GM12878 (cell line): ENCODE results near the gene TRNT1. TPM values are rescaled to one million over a fixed set of nuclear protein-coding genes. Genes with fewer than 3 reads are reported as not detected.

ENCODE experiments used
- ASH2L ChIP-seq: fragments of 300-600, 200-600 bp; sonication (generic); IDR thresholded peaks from 2 replicates; pipeline ENCODE4 v1.6.1; 2017; ENCODE audit warnings: low read depth, mild to moderate bottlenecking, borderline replicate concordance
- EGR1 ChIP-seq, 2 experiments: IDR thresholded peaks; 1 replicate in 1 of 2; 2 replicates in 1 of 2; pipeline ENCODE4 v1.6.1; 2011 to 2012; ENCODE audit warnings: low read depth in 2 of 2, low read length in 2 of 2, borderline replicate concordance in 1 of 2, mild to moderate bottlenecking in 1 of 2, moderate library complexity in 1 of 2
- HDGF ChIP-seq: fragments of 450-650 bp; IDR thresholded peaks from 2 replicates; pipeline ENCODE4 v1.6.1; 2016; ENCODE audit warnings: antibody characterized with exemption
- IKZF2 ChIP-seq, 2 experiments: fragments of 450-650 bp; IDR thresholded peaks; 2 replicates each; pipeline ENCODE4 v1.6.1; 2017; ENCODE audit warnings: mild to moderate bottlenecking in 2 of 2, moderate library complexity in 2 of 2
- KLF5 ChIP-seq: fragments of 450-650 bp; IDR thresholded peaks from 2 replicates; pipeline ENCODE4 v1.6.1; 2014; ENCODE audit warnings: mild to moderate bottlenecking; ENCODE audit not compliant: partially characterized antibody
- LARP7 ChIP-seq: fragments of 450-650 bp; IDR thresholded peaks from 2 replicates; pipeline ENCODE4 v1.6.1; 2017; ENCODE audit warnings: mild to moderate bottlenecking
- NFXL1 ChIP-seq: fragments of 450-650 bp; IDR thresholded peaks from 2 replicates; pipeline ENCODE4 v1.6.1; 2017; ENCODE audit warnings: antibody characterized with exemption, mild to moderate bottlenecking, borderline replicate concordance
- NR2C2 ChIP-seq: IDR thresholded peaks from 2 replicates; pipeline ENCODE4 v1.6.1; 2011; ENCODE audit warnings: borderline replicate concordance, low read depth; ENCODE audit not compliant: control insufficient read depth, insufficient read length
- PML ChIP-seq: IDR thresholded peaks from 2 replicates; pipeline ENCODE4 v1.6.1; 2012; ENCODE audit warnings: low read length, inconsistent platforms
- RAD21 ChIP-seq: IDR thresholded peaks from 2 replicates; pipeline ENCODE4 v1.6.1; 2011; ENCODE audit warnings: mild to moderate bottlenecking, low read depth, low read length, moderate library complexity; ENCODE audit not compliant: insufficient read depth
- RFX5 ChIP-seq: IDR thresholded peaks from 2 replicates; pipeline ENCODE4 v1.6.1; 2011; ENCODE audit warnings: low read depth, low read length, improper control_type of control experiment
- RUNX3 ChIP-seq: IDR thresholded peaks from 2 replicates; pipeline ENCODE4 v1.6.1; 2012; ENCODE audit warnings: low read length, inconsistent platforms
- SIN3A ChIP-seq: IDR thresholded peaks from 2 replicates; pipeline ENCODE4 v1.6.1; 2012; ENCODE audit warnings: low read depth, low read length, improper control_type of control experiment
- SKIL ChIP-seq: fragments of 450-650 bp; IDR thresholded peaks from 2 replicates; pipeline ENCODE4 v1.6.1; 2017; ENCODE audit warnings: mild to moderate bottlenecking, low read depth, inconsistent platforms; ENCODE audit not compliant: poor library complexity, severe bottlenecking
- SPI1 ChIP-seq: IDR thresholded peaks from 2 replicates; pipeline ENCODE4 v1.6.1; 2011; ENCODE audit warnings: low read depth, mild to moderate bottlenecking, low read length, moderate library complexity, borderline replicate concordance; ENCODE audit not compliant: insufficient read depth
- SUZ12 ChIP-seq: fragments of 200-600 bp; sonication (generic); IDR thresholded peaks from one replicate; pipeline ENCODE4 v1.6.1; 2018; ENCODE audit warnings: antibody characterized with exemption, mild to moderate bottlenecking; ENCODE audit not compliant: unreplicated experiment
- TCF7 ChIP-seq: IDR thresholded peaks from 2 replicates; pipeline ENCODE4 v1.6.1; 2014; ENCODE audit warnings: antibody characterized with exemption, borderline replicate concordance
- ZBED1 ChIP-seq: IDR thresholded peaks from 2 replicates; pipeline ENCODE4 v1.6.1; 2016; ENCODE audit warnings: borderline replicate concordance
- ZBTB4 ChIP-seq: fragments of 450-650 bp; formaldehyde crosslinking; IDR thresholded peaks from 2 replicates; pipeline ENCODE4 v1.4.0; 2022; ENCODE audit warnings: mild to moderate bottlenecking, moderate library complexity
- ZNF274 ChIP-seq: IDR thresholded peaks from one replicate; pipeline ENCODE4 v1.8.0; 2011; ENCODE audit not compliant: insufficient read length, insufficient read depth
- ZNF687 ChIP-seq: fragments of 450-650 bp; IDR thresholded peaks from 2 replicates; pipeline ENCODE4 v1.6.1; 2017; ENCODE audit warnings: mild to moderate bottlenecking, moderate library complexity
- polyA plus RNA-seq, 11 experiments: library from polyadenylated mRNA; depleted of rRNA in 4 of 11; unstranded in 6 of 11; stranded (reverse) in 5 of 11; fragments of >200 nt; fragmentation: Nextera tagmentation in 4 of 11; fragmentation: Illumina TruSeq in 1 of 11; extraction: Ambion mirVana in 4 of 11; extraction: Trizol in 1 of 11; gene quantifications; 1 replicate in 1 of 11; 2 replicates in 10 of 11; pipeline versions ENCODE4 v1.2.1 to v1.2.3, GENCODE V29; 2011 to 2016; ENCODE audit warnings: inconsistent platforms in 2 of 11, missing spikeins in 2 of 11, low read depth in 1 of 11
- total RNA-seq, 4 experiments: library from RNA; depleted of rRNA in 3 of 4; stranded (reverse); fragments of >200 nt in 3 of 4; fragmentation: Illumina TruSeq in 1 of 4; extraction: Trizol in 1 of 4; gene quantifications; 2 replicates each; pipeline versions ENCODE4 v1.2.1 to v1.2.3, GENCODE V29; 2013 to 2021

Gene TRNT1
- total and polyA plus RNA-seq, 10 of the 15 experiments (the other 5 are each of a cell fraction or from before 2014, with no cell fraction given): 28.6 to 54.9 (median 36.6) TPM

- no peak for TF ChIP-seq ZBTB4 (CRISPR knock-in tag)
- TF ChIP-seq RAD21: no peak
- TF ChIP-seq KLF5: no peak
- no peak for TF ChIP-seq NR2C2
- no peak for TF ChIP-seq RFX5
- no peak for TF ChIP-seq HDGF
- TF ChIP-seq SKIL: no peak
- no peak for TF ChIP-seq LARP7
- TF ChIP-seq PML: peak; percentile 40; the same call in 1 of the 2 replicates
- TF ChIP-seq SPI1: peak; percentile 36; the same call in 1 of the 2 replicates
- TF ChIP-seq SIN3A: no peak
- TF ChIP-seq ZBED1: no peak
- TF ChIP-seq SUZ12: no peak
- peak; percentile 85 for TF ChIP-seq TCF7
- no peak for TF ChIP-seq NFXL1
- TF ChIP-seq IKZF2 (IDR thresholded peaks at IDR 0.05): no peak
- TF ChIP-seq ASH2L: no peak
- peak; percentile 82 for TF ChIP-seq RUNX3
- no peak for TF ChIP-seq EGR1 (IDR thresholded peaks at IDR 0.05; ENCODE audit: borderline replicate concordance in 1 of 2, low read depth in 2 of 2, low read length in 2 of 2)
- no peak for TF ChIP-seq ZNF687
- no peak for TF ChIP-seq ZNF274
These were observed 24.9 kb upstream of the TRNT1 start (continued) for GRCh38 chr3:3101660-3102458.
